SK-N-SH (cell line): ENCODE data around the gene NDEL1. TPM values are rescaled to one million over a fixed set of nuclear protein-coding genes. Genes with fewer than 3 reads are reported as not detected.

ENCODE experiments used
- CTCF ChIA-PET: fragments of 300-600, 350-600 bp; formaldehyde crosslinking; extraction: SDS; loops from one replicate; lab custom pipeline; 2021; lab: Yijun Ruan, JAX
- POLR2A ChIA-PET: fragments of 350-600 bp; sonication (Branson Sonifier 250); formaldehyde crosslinking; extraction: SDS; loops from one replicate; lab custom pipeline; 2020; ENCODE audit warnings: antibody characterized with exemption, inconsistent platforms; lab: Yijun Ruan, JAX
- DNase-seq: peaks from one replicate; pipeline ENCODE4 v3.0.0; 2012
- H2AFZ ChIP-seq: fragments of 200-600 bp; sonication (generic); 2 replicates; pipeline ENCODE4 v1.8.1; 2016; ENCODE audit warnings: antibody characterized with exemption, mild to moderate bottlenecking, low read depth
- H3F3A ChIP-seq: fragments of 200-600 bp; sonication (generic); replicated peaks from 2 replicates; pipeline ENCODE3; 2016; ENCODE audit warnings: antibody characterized with exemption, mild to moderate bottlenecking; ENCODE audit not compliant: insufficient read depth
- H3K27ac ChIP-seq, 2 experiments: fragments of 200-500 bp in 1 of 2; fragments of 200-600 bp in 1 of 2; sonication (Bioruptor generic) in 1 of 2; sonication (generic), shearing (Covaris generic) in 1 of 2; 2 replicates each; pipeline versions ENCODE4 v1.5.1 to v1.6.1; 2014 to 2016; ENCODE audit warnings: low read depth in 2 of 2, inconsistent platforms in 1 of 2, low read length in 1 of 2, mild to moderate bottlenecking in 1 of 2, mixed read lengths in 1 of 2
- H3K27me3 ChIP-seq: fragments of 200-600 bp; sonication (generic), shearing (Covaris generic); 2 replicates; pipeline ENCODE4 v1.6.1; 2016; ENCODE audit warnings: mixed run types; ENCODE audit not compliant: insufficient read depth
- H3K36me3 ChIP-seq, 2 experiments: fragments of 200-500 bp in 1 of 2; fragments of 200-600 bp in 1 of 2; sonication (Bioruptor generic) in 1 of 2; sonication (generic) in 1 of 2; replicated peaks in 1 of 2; 2 replicates each; pipeline versions ENCODE3 to v1.5.1; 2014 to 2016; ENCODE audit warnings: low read length in 1 of 2, mild to moderate bottlenecking in 1 of 2; ENCODE audit not compliant: insufficient read depth in 2 of 2, control insufficient read depth in 1 of 2
- H3K4me1 ChIP-seq, 2 experiments: fragments of 200-500 bp in 1 of 2; fragments of 200-600 bp in 1 of 2; sonication (Bioruptor generic) in 1 of 2; sonication (generic), shearing (Covaris generic) in 1 of 2; 2 replicates each; pipeline versions ENCODE4 v1.5.1 to v1.6.1; 2014 to 2016; ENCODE audit warnings: low read depth in 1 of 2, low read length in 1 of 2, mixed run types in 1 of 2; ENCODE audit not compliant: insufficient read depth in 2 of 2, control insufficient read depth in 1 of 2
- H3K4me2 ChIP-seq: fragments of 200-600 bp; sonication (generic), shearing (Covaris generic); 2 replicates; pipeline ENCODE4 v1.6.1; 2017; ENCODE audit warnings: mixed run types
- H3K4me3 ChIP-seq, 2 experiments: fragments of 200-500 bp in 1 of 2; fragments of 200-600 bp in 1 of 2; sonication (Bioruptor generic) in 1 of 2; sonication (generic), shearing (Covaris generic) in 1 of 2; 2 replicates each; pipeline versions ENCODE4 v1.5.1 to v1.8.1; 2014 to 2016; ENCODE audit warnings: low read depth in 2 of 2, inconsistent platforms in 1 of 2, low read length in 1 of 2, mild to moderate bottlenecking in 1 of 2, mixed read lengths in 1 of 2, moderate library complexity in 1 of 2
- H3K79me2 ChIP-seq: fragments of 200-600 bp; sonication (generic); 2 replicates; pipeline ENCODE4 v1.8.1; 2017; ENCODE audit warnings: mild to moderate bottlenecking; ENCODE audit not compliant: insufficient read depth
- H3K9ac ChIP-seq: fragments of 200-600 bp; sonication (generic); 2 replicates; pipeline ENCODE4 v1.6.1; 2017; ENCODE audit warnings: mixed run types
- H3K9me2 ChIP-seq: fragments of 200-600 bp; sonication (generic); 2 replicates; pipeline ENCODE4 v1.6.1; 2017; ENCODE audit warnings: mixed run types
- H3K9me3 ChIP-seq: fragments of 200-600 bp; sonication (generic); 2 replicates; pipeline ENCODE4 v1.6.1; 2017; ENCODE audit warnings: mixed run types, mild to moderate bottlenecking, moderate library complexity
- H4K20me1 ChIP-seq: fragments of 200-600 bp; sonication (generic); 2 replicates; pipeline ENCODE4 v1.6.1; 2017; ENCODE audit warnings: mild to moderate bottlenecking, mixed run types; ENCODE audit not compliant: insufficient read depth
- EP300 ChIP-seq, 2 experiments: IDR thresholded peaks; 2 replicates each; pipeline versions ENCODE4 v1.4.0 to v1.6.1; 2012; ENCODE audit warnings: borderline replicate concordance in 1 of 2, low read depth in 1 of 2, low read length in 1 of 2
- FOSL2 ChIP-seq: IDR thresholded peaks from 2 replicates; pipeline ENCODE4 v1.4.0; 2012; ENCODE audit warnings: low read depth, mild to moderate bottlenecking, moderate library complexity, borderline replicate concordance
- FOXM1 ChIP-seq: IDR thresholded peaks from 2 replicates; pipeline ENCODE4 v1.4.0; 2012; ENCODE audit warnings: low read depth, mild to moderate bottlenecking
- GABPA ChIP-seq: IDR thresholded peaks from 2 replicates; pipeline ENCODE4 v1.4.0; 2012; ENCODE audit warnings: low read depth, mild to moderate bottlenecking
- JUND ChIP-seq: IDR thresholded peaks from 2 replicates; pipeline ENCODE4 v1.4.0; 2012
- MXI1 ChIP-seq: IDR thresholded peaks from 2 replicates; pipeline ENCODE4 v1.6.1; 2012; ENCODE audit warnings: mild to moderate bottlenecking, low read depth, low read length, improper control_type of control experiment
- PBX3 ChIP-seq: IDR thresholded peaks from 2 replicates; pipeline ENCODE4; 2012
- POLR2AphosphoS5 ChIP-seq: IDR thresholded peaks from 2 replicates; pipeline ENCODE4 v1.6.1; 2012; ENCODE audit warnings: low read depth, low read length
- RAD21 ChIP-seq: IDR thresholded peaks from 2 replicates; pipeline ENCODE4 v1.6.1; 2012; ENCODE audit warnings: mild to moderate bottlenecking, low read length
- RCOR1 ChIP-seq: fragments of 150-350 bp; IDR thresholded peaks from 2 replicates; pipeline ENCODE4 v1.6.1; 2017; ENCODE audit warnings: antibody characterized with exemption, low read length
- REST ChIP-seq: IDR thresholded peaks from 2 replicates; pipeline ENCODE4 v1.6.1; 2012; ENCODE audit warnings: mild to moderate bottlenecking, low read depth, low read length, moderate library complexity
- RXRA ChIP-seq: IDR thresholded peaks from 2 replicates; pipeline ENCODE4 v1.4.0; 2012; ENCODE audit warnings: low read depth, mild to moderate bottlenecking, borderline replicate concordance
- SIN3A ChIP-seq: IDR thresholded peaks from 2 replicates; pipeline ENCODE4 v1.6.1; 2012; ENCODE audit warnings: low read depth, mild to moderate bottlenecking, low read length, moderate library complexity, borderline replicate concordance
- SMC3 ChIP-seq: IDR thresholded peaks from 2 replicates; pipeline ENCODE4 v1.6.1; 2012; ENCODE audit warnings: low read depth, low read length, improper control_type of control experiment
- TCF12 ChIP-seq: IDR thresholded peaks from 2 replicates; pipeline ENCODE4 v1.4.0; 2012
- TEAD4 ChIP-seq: IDR thresholded peaks from 2 replicates; pipeline ENCODE4 v1.4.0; 2012; ENCODE audit warnings: mild to moderate bottlenecking, borderline replicate concordance; ENCODE audit not compliant: insufficient read depth
- WGBS: methylation state at CpG from one replicate; pipeline ENCODE4 v1.1.6; 2017; ENCODE audit warnings: low lambda C conversion rate; 5-methylcytosine and 5-hydroxymethylcytosine counted together
- polyA plus RNA-seq, 3 experiments: library from polyadenylated mRNA; depleted of rRNA; stranded (reverse); fragments of >200 nt; gene quantifications; 2 replicates each; pipeline ENCODE4 v1.2.3, GENCODE V29; 2012
- TF ChIP-seq, protein P1 (sequence below): fragments of 150-350 bp; IDR thresholded peaks from 2 replicates; pipeline ENCODE4 v1.6.1; 2016; ENCODE audit warnings: mild to moderate bottlenecking, low read depth, low read length

Gene NDEL1
- polyA plus RNA-seq, 1 of the 3 experiments (the other 2 are of a cell fraction), result 49.5 TPM

DNA sequence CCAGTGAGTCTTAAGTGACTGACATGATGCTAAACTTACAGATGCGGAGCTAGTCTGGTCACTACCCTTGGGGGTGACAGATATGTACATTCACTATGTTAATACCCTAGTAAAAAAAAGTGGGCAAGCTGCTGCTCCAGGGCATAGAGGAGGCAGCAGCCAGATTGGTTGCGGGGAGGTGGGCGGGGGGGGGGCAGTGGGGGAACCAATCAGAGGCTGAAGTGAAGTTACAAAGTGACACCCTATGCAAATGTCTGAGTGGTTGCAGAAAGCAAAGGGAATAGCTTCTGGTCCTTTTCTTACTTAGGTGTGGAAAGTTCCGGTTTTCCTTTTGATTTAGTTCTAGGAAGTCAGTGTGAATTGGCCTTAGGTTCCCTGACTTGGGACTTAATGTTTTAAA, 12.1 kb downstream of the NDEL1 start:
- Histone ChIP-seq H4K20me1 (peaks cover 26% of the 10 kb centered on the region), H3K4me3 (no peak overlapping the region), H3K4me1 (no peaks in the 10 kb centered on the region; a peak in 1 of 4 replicates), H3F3A (peaks cover 19% of the 10 kb centered on the region), H3K9me2 (0 out of 2 replicates have a peak, but pooled peaks cover 3% of the 10 kb centered on the region), H3K9me3 (no peaks in the 10 kb centered on the region), H3K27me3 (no peaks in the 10 kb centered on the region), H3K4me2 (no peak overlapping the region), H3K36me3 (peaks cover 78 to 81% of the 10 kb centered on the region in 2 experiments), H3K27ac (no peak overlapping the region), H2AFZ (no peak overlapping the region), H3K9ac (no peak overlapping the region), H3K79me2 (peaks cover 73% of the 10 kb centered on the region)
- ChIA-PET CTCF (interaction anchor here (1.0 to 1.8 kb wide), 2 partner anchors 11 to 298 kb away, joined by 3 to 5 read pairs; no protein-coding TSS in a partner anchor), POLR2A (no interaction called here)
- no peak for TF ChIP-seq SMC3
- no peak for TF ChIP-seq GABPA
- TF ChIP-seq, protein P1, sequence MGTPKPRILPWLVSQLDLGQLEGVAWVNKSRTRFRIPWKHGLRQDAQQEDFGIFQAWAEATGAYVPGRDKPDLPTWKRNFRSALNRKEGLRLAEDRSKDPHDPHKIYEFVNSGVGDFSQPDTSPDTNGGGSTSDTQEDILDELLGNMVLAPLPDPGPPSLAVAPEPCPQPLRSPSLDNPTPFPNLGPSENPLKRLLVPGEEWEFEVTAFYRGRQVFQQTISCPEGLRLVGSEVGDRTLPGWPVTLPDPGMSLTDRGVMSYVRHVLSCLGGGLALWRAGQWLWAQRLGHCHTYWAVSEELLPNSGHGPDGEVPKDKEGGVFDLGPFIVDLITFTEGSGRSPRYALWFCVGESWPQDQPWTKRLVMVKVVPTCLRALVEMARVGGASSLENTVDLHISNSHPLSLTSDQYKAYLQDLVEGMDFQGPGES, result no peak
- no peak for TF ChIP-seq POLR2AphosphoS5
- no peak for TF ChIP-seq REST
- 99% methylated on average over 4 of the region's 4 CpGs for WGBS
- DNase-seq, result no peak

- CTCF ChIA-PET, result interaction anchor here (1.8 kb wide), 1 partner anchor 11 kb away, joined by 5 read pairs; no protein-coding TSS in a partner anchor
Measured at GRCh38 chr17:8448310-8448709, 12.6 kb downstream of the NDEL1 start.

More at GRCh38 chr17:8448310-8448709, 12.6 kb downstream of the NDEL1 start:
- H4K20me1 ChIP-seq, result peaks cover 21% of the 10 kb centered on the region
- no peak overlapping the region for H2AFZ ChIP-seq
- TF ChIP-seq JUND, result no peak
- TF ChIP-seq RCOR1, result no peak
- no peak for TF ChIP-seq TCF12
- no peak for TF ChIP-seq SIN3A
- TF ChIP-seq MXI1, result no peak
- TF ChIP-seq RXRA, result no peak
- TF ChIP-seq PBX3, result no peak
- no peak for TF ChIP-seq FOSL2
- TF ChIP-seq TEAD4, result no peak
- TF ChIP-seq FOXM1, result no peak
- no peak for TF ChIP-seq RAD21
- TF ChIP-seq, protein P1, result no peak
- no peak for TF ChIP-seq POLR2AphosphoS5
- TF ChIP-seq EP300 (IDR thresholded peaks at IDR 0.05; ENCODE audit: borderline replicate concordance in 1 of 2, low read depth in 1 of 2, low read length in 1 of 2), result no peak
- H3K9ac ChIP-seq, result no peak overlapping the region
- H3K9me3 ChIP-seq, result no peaks in the 10 kb centered on the region
- H3K4me2 ChIP-seq, result no peak overlapping the region
- no peaks in the 10 kb centered on the region for H3K27me3 ChIP-seq
- peaks cover 68% of the 10 kb centered on the region for H3K79me2 ChIP-seq
- no peak overlapping the region for H3K4me3 ChIP-seq
- no peaks in the 10 kb centered on the region; a peak in 1 of 4 replicates for H3K4me1 ChIP-seq
- peaks cover 19% of the 10 kb centered on the region for H3F3A ChIP-seq
- H3K9me2 ChIP-seq, result 0 out of 2 replicates have a peak, but pooled peaks cover 3% of the 10 kb centered on the region
- H3K36me3 ChIP-seq, result peaks cover 83 to 86% of the 10 kb centered on the region in 2 experiments
- H3K27ac ChIP-seq, result no peak overlapping the region
- WGBS, result 91% methylated on average over 3 of the region's 3 CpGs
- DNase-seq, result no peak
- POLR2A ChIA-PET, result no interaction called here
